Sigmoid colon (tissue), 7 donors: Measurements from ENCODE around the gene NFIB. TPM values are rescaled to one million over a fixed set of nuclear protein-coding genes. Genes with fewer than 3 reads are reported as not detected.

Experiments used
- DNase-seq: peaks from one replicate; pipeline ENCODE4 v3.0.0-alpha.2; 2019
- H3K27ac ChIP-seq, 4 donors: fragments of 200-600 bp; sonication (generic); one replicate each; pipeline ENCODE4 v1.5.1; 2016 to 2019; ENCODE audit warnings: mild to moderate bottlenecking in 1 of 4
- H3K27me3 ChIP-seq, 3 donors: fragments of 200-600 bp; sonication (generic); one replicate each; pipeline ENCODE4 v1.5.1; 2019; ENCODE audit warnings: mild to moderate bottlenecking in 1 of 3
- H3K36me3 ChIP-seq, 4 donors: fragments of 200-600 bp; sonication (generic); one replicate each; pipeline ENCODE4 v1.5.1; 2016 to 2019
- H3K4me1 ChIP-seq, 4 donors: fragments of 200-600 bp; sonication (generic); one replicate each; pipeline ENCODE4 v1.5.1; 2017 to 2019
- H3K4me3 ChIP-seq, 4 donors: fragments of 200-600 bp; sonication (generic); one replicate each; pipeline ENCODE4 v1.5.1; 2017 to 2019; ENCODE audit warnings: mild to moderate bottlenecking in 2 of 4, moderate library complexity in 1 of 4
- H3K9me3 ChIP-seq, 4 donors: fragments of 200-600 bp in 3 of 4; sonication (generic) in 3 of 4; one replicate each; pipeline versions ENCODE4 v1.5.1 to v1.6.1; 2013 to 2019
- EP300 ChIP-seq, 4 donors: sonication (generic); formaldehyde crosslinking; IDR thresholded peaks; one replicate each; pipeline ENCODE4 v1.6.1; 2017; ENCODE audit warnings: antibody characterized with exemption in 4 of 4
- POLR2A ChIP-seq, 2 donors: fragments of 450-650 bp; IDR thresholded peaks; one replicate each; pipeline ENCODE4 v1.6.1; 2016; ENCODE audit warnings: antibody characterized with exemption in 2 of 2, mild to moderate bottlenecking in 2 of 2, moderate library complexity in 2 of 2
- POLR2AphosphoS5 ChIP-seq, 4 donors: sonication (generic); formaldehyde crosslinking; IDR thresholded peaks; one replicate each; pipeline ENCODE4 v1.6.1; 2017; ENCODE audit warnings: antibody characterized with exemption in 4 of 4
- WGBS, 2 donors: extraction: QIAGEN DNeasy Blood & Tissue Kit; methylation state at CpG; one replicate each; pipeline ENCODE4 v1.1.7; 2013; 5-methylcytosine and 5-hydroxymethylcytosine counted together
- intact Hi-C: fragments of 100-400 bp; cut with DNase I; formaldehyde crosslinking; loops from one replicate; pipeline ENCODE4 v1.15.1; 2023
- polyA plus RNA-seq, 3 donors: library from polyadenylated mRNA; stranded (reverse); fragments of 200-250 nt; gene quantifications; one replicate each; pipeline ENCODE4 v1.2.3, GENCODE V29; 2013
- total RNA-seq, 4 donors: library from RNA; depleted of rRNA; stranded (reverse); fragments of >200 nt; gene quantifications; one replicate each; pipeline ENCODE4 v1.1.0, GENCODE V29; 2016
- TF ChIP-seq, protein P1 (sequence below), 4 experiments: fragments of 450-650 bp in 3 of 4; fragments of 200-600 bp in 1 of 4; IDR thresholded peaks; one replicate each; pipeline ENCODE4 v1.5.1; 2016 to 2019; ENCODE audit warnings: antibody characterized with exemption in 4 of 4, mild to moderate bottlenecking in 3 of 4, moderate library complexity in 2 of 4
- donor health status: healthy with polysubstance abuse.
- donor health status: Bipolar disorder and iron deficiency.
- donor health status: healthy.

The NFIB gene
- total and polyA plus RNA-seq, 7 donors = 3.7 to 129 (median 45.3) TPM

GRCh38 chr9:14342736-14343135 is 28.8 kb upstream of the NFIB start:
- intact Hi-C loops = no loop called here
- TF ChIP-seq POLR2A (IDR thresholded peaks at IDR 0.05) = no peak
- no peak for TF ChIP-seq POLR2AphosphoS5 (IDR thresholded peaks at IDR 0.05)
- TF ChIP-seq, protein P1, sequence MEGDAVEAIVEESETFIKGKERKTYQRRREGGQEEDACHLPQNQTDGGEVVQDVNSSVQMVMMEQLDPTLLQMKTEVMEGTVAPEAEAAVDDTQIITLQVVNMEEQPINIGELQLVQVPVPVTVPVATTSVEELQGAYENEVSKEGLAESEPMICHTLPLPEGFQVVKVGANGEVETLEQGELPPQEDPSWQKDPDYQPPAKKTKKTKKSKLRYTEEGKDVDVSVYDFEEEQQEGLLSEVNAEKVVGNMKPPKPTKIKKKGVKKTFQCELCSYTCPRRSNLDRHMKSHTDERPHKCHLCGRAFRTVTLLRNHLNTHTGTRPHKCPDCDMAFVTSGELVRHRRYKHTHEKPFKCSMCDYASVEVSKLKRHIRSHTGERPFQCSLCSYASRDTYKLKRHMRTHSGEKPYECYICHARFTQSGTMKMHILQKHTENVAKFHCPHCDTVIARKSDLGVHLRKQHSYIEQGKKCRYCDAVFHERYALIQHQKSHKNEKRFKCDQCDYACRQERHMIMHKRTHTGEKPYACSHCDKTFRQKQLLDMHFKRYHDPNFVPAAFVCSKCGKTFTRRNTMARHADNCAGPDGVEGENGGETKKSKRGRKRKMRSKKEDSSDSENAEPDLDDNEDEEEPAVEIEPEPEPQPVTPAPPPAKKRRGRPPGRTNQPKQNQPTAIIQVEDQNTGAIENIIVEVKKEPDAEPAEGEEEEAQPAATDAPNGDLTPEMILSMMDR (IDR thresholded peaks at IDR 0.05) = no peak
- TF ChIP-seq EP300 (IDR thresholded peaks at IDR 0.05) = no peak

GRCh38 chr9:14341437-14342122 is 27.6 kb upstream of the NFIB start:
- TF ChIP-seq, protein P1 (IDR thresholded peaks at IDR 0.05) = no peak
- Histone ChIP-seq H3K9me3 (no peaks in the 10 kb centered on the region), H3K4me3 (no peak overlapping the region), H3K27ac (peak overlapping the region in 2 of 4 donors; percentile 55 to 83), H3K36me3 (no peaks in the 10 kb centered on the region), H3K4me1 (peaks cover 0 to 54% (median 30%) of the 10 kb centered on the region in 4 donors), H3K27me3 (peaks cover 0 to 37% (median 27%) of the 10 kb centered on the region in 3 donors)
- DNase-seq = no peak
- WGBS, 2 donors = 59 to 72% methylated on average over 6 of the region's 6 CpGs
- intact Hi-C loops = loop anchor here (2.0 kb wide), 1 partner anchor 15 kb away; no protein-coding TSS in a partner anchor

More at GRCh38 chr9:14342736-14343135, 28.8 kb upstream of the NFIB start:
- 73 to 79% methylated on average over 4 of the region's 4 CpGs for WGBS, 2 donors
- H3K4me1 ChIP-seq = peaks cover 0 to 61% (median 42%) of the 10 kb centered on the region in 4 donors
- H3K36me3 ChIP-seq = no peaks in the 10 kb centered on the region
- no peak for DNase-seq
- H3K27ac ChIP-seq = peak overlapping the region in 3 of 4 donors; percentile 53 to 83 (median 81)
- H3K27me3 ChIP-seq = peaks cover 0 to 49% (median 35%) of the 10 kb centered on the region in 3 donors
- H3K4me3 ChIP-seq = no peak overlapping the region
- H3K9me3 ChIP-seq = no peaks in the 10 kb centered on the region

DNA sequence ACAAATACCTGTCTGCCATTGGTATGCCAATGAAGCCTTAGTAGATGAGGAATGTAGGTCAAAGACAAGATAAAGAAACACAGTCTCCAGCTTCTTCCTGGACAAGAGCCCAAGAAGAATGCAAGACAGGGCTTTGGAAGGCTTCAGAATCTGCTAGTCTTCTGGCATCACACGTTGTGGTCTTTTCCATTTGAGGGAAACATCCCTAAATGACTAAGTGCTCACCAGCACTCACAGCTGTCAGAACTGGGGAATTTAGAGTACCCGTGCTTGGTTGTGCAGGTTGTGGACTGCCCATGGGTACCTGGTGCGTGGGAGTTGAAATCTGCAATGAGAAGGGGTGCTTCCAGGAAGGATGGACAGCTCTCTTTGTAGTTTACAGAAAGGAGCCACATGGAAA is 27.1 kb upstream of the NFIB start:
- Histone ChIP-seq H3K9me3 (no peaks in the 10 kb centered on the region), H3K36me3 (no peaks in the 10 kb centered on the region), H3K27me3 (peaks cover 0 to 31% (median 21%) of the 10 kb centered on the region in 3 donors), H3K4me1 (peaks cover 0 to 48% (median 24%) of the 10 kb centered on the region in 4 donors), H3K27ac (peak overlapping the region in 2 of 4 donors; percentile 55 to 60), H3K4me3 (no peak overlapping the region)
- intact Hi-C loops = loop anchor here (2.0 kb wide), 1 partner anchor 14 kb away; no protein-coding TSS in a partner anchor
- TF ChIP-seq POLR2A (IDR thresholded peaks at IDR 0.05) (no peak), POLR2AphosphoS5 (IDR thresholded peaks at IDR 0.05) (no peak), EP300 (IDR thresholded peaks at IDR 0.05) (no peak)
- TF ChIP-seq, protein P1 (IDR thresholded peaks at IDR 0.05) = no peak
- WGBS, 2 donors = 71 to 84% methylated on average over 3 of the region's 3 CpGs
- no peak for DNase-seq

DNA sequence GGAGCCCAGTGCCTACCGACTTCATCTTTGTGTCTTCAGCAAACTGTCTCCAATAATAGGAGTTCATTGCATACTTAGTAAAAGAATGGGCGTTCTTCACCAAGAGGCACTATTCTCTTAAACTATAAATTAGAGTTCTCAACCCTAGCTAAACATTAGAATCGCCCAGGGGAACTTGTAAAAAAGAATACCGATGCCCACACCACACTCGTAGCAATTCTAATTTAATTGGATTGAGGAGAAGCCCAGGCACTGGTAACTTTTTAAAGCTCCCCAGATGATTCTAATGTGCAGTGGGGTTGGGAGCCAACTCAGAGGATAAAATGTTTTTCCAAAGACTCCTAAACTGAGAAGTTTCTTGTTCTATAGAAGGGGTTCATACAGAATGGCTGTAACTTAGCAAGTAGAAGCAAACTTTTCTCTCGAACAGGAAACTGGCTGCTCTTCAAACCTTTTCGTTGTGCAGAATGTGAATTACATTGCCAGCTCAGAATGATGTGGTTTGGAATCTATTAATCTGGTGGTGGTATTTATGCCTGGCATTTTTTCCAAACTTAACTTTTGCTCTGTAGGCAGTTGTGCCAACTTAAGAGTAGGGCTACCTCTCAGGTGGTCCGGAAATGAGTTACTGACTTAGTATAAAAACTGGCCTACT is 26.4 kb upstream of the NFIB start:
- TF ChIP-seq EP300 (IDR thresholded peaks at IDR 0.05) (no peak), POLR2AphosphoS5 (IDR thresholded peaks at IDR 0.05) (no peak), POLR2A (IDR thresholded peaks at IDR 0.05) (no peak)
- TF ChIP-seq, protein P1 (IDR thresholded peaks at IDR 0.05) = no peak
- 74 to 80% methylated on average over 8 of the region's 8 CpGs for WGBS, 2 donors
- intact Hi-C loops = loop anchor here (2.0 kb wide), 1 partner anchor 14 kb away; no protein-coding TSS in a partner anchor

More for the DNA sequence above, 26.4 kb upstream of the NFIB start:
- H3K9me3 ChIP-seq = no peaks in the 10 kb centered on the region
- H3K27ac ChIP-seq = peak overlapping the region in 1 of 4 donors; percentile 60
- H3K36me3 ChIP-seq = no peaks in the 10 kb centered on the region
- peaks cover 3 to 41% (median 18%) of the 10 kb centered on the region in 4 donors for H3K4me1 ChIP-seq
- peaks cover 0 to 25% (median 15%) of the 10 kb centered on the region in 3 donors for H3K27me3 ChIP-seq
- DNase-seq = no peak
- no peak overlapping the region for H3K4me3 ChIP-seq
